GM12872 (cell line): ENCODE results near the gene GLRX2.

Experiments used
- CTCF ChIP-seq: IDR thresholded peaks from 3 replicates; pipeline ENCODE4 v1.5.1; 2011; ENCODE audit warnings: low read depth, mild to moderate bottlenecking, low read length, moderate library complexity; ENCODE audit not compliant: insufficient read depth

Gene GLRX2

DNA sequence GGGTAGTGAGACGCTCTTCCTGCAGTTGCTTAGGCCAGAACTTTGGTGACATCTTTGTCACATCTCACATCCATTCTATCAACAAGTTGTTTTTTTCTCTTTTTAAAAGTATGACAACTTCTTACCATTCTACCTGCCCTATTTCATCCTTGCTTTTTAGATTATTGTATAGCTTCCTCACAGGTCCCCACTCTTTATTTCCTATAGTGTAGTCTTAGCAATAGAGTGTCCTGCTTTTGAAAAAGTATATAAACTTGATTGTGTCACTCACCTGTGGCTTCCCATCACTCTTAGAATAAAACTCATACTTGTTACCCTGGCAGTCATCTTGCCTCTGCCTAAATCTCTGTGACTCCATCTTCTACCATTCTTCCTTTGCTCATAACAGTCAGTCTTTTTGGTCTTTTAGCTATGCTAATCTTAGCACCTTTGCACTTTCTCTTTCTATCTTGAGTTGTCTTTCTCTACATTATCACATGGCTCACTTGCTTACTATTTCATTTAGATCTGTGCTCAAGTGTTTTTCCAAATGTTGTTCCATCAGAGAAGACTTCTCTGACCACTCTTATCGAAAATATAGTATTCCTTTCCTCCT is 26.1 kb upstream of the GLRX2 start:
- no peak for TF ChIP-seq CTCF

- no peak for TF ChIP-seq CTCF
Measured at GRCh38 chr1:193125369-193125768, 20.2 kb upstream of the GLRX2 start.

- no peak for TF ChIP-seq CTCF
Measured at GRCh38 chr1:193123751-193124150, 18.5 kb upstream of the GLRX2 start.

DNA sequence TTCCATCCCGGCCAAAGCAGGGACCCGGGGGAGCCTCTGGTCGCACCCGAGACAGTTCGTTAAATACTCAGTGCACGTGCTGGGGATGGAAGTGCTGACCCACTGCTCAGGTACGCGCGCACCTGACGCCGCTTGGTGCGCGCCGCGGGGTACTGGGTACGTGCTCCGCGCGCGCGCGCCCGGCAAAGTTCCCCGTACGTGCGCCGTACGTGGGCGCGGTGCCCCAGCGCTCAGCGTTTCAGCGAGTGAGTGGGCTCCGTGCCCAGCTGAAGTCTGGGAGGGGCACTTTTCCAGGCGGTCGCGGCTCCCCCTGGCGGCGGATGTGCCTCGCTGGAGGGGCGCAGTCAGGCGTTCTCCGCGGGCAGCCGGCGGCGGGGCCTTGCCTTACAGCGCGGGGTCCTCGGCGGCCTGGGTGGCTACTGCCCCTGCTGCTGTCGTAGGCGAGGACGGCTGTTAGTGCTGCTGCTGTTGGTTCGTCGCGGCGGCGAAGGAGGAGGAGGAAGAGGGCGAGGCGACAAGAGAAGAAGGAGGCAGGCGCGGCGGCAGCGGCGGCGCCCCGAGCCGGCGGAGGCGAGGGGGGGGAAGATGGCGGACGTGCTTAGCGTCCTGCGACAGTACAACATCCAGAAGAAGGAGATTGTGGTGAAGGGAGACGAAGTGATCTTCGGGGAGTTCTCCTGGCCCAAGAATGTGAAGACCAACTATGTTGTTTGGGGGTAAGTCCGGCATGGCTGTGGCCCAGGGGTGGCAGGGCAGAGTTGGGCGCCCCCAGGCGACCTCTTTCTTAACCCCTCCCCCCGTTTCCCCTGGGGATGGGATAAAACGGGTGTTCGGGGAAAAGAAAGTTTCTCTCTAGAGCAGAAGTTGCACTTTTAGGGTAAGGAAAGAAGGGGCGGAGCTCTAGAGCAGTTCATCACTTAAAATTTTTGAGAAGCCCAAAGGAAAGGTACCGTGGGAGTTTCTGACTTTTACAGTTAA is 16.7 kb upstream of the GLRX2 start, which contains the start of gene CDC73:
Gene CDC73, plus strand, starts transcription at position 416 of the 978 bp plus-strand sequence. Its CDS starts 170 bp downstream, at position 586.
- TF ChIP-seq CTCF, result peak; percentile 83

DNA sequence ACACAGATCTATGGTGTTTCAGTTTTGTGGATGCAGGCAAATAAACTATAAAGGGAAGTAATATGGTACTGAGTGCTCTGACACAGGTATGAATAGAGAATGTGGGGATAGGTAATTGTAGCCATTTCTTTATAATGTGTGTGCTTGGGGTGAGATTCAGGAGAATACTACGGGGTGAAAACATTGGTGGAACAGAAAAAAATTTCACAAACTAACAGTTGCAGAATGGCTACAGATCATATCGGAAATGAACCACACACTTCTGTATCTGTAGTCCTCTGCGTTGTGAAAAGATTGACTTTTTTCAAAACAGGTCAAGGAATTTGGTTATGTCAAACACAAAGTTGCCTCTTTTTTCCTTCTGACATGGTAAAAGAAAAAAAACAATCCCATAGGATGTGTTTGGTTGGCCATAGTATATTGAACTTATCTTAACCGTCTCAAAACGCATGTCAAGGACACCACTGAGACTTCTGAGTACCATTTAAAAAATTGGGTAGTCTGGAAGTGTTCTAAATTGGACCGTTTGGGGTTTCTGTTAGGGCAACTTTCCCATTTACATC is 15.5 kb upstream of the GLRX2 start:
- no peak for TF ChIP-seq CTCF

- no peak for TF ChIP-seq CTCF
Measured at GRCh38 chr1:193118803-193119730, 13.9 kb upstream of the GLRX2 start.
